Natural killer cell (primary cell): ENCODE measurements around the gene BHLHE40. TPM values are rescaled to one million over a fixed set of nuclear protein-coding genes. Genes with fewer than 3 reads are reported as not detected.

Experiments used
- ATAC-seq, 3 donors: fragments of 150-1000 bp in 2 of 3; fragments of 200-7000 bp in 1 of 3; cut with Tn5 transposase; 1 replicate in 1 of 3; 2 replicates in 2 of 3; pipeline ENCODE4 v1.10.0; 2021; ENCODE audit warnings: mild to moderate bottlenecking in 2 of 3, moderate library complexity in 2 of 3
- DNase-seq, 2 donors: peaks; one replicate each; pipeline versions ENCODE4 v3.0.0 to v3.0.0-alpha.2; 2013 to 2021; ENCODE audit warnings: mixed read lengths in 1 of 2
- H3K27ac ChIP-seq: one replicate; pipeline ENCODE4 v1.5.1; 2013; ENCODE audit warnings: mild to moderate bottlenecking, low read length
- H3K27me3 ChIP-seq: one replicate; pipeline ENCODE4 v1.6.1; 2013; ENCODE audit warnings: low read length; ENCODE audit not compliant: control insufficient read depth, insufficient read depth
- H3K36me3 ChIP-seq: one replicate; pipeline ENCODE4 v1.6.1; 2013; ENCODE audit warnings: low read length; ENCODE audit not compliant: control insufficient read depth, insufficient read depth
- H3K4me1 ChIP-seq: one replicate; pipeline ENCODE4 v1.6.1; 2013; ENCODE audit warnings: low read length; ENCODE audit not compliant: control insufficient read depth, insufficient read depth
- H3K4me3 ChIP-seq: one replicate; pipeline ENCODE4 v1.5.1; 2013; ENCODE audit warnings: low read length
- H3K9me3 ChIP-seq: one replicate; pipeline ENCODE4 v1.6.1; 2013; ENCODE audit warnings: low read length; ENCODE audit not compliant: control insufficient read depth, insufficient read depth
- H3K27ac Mint-ChIP-seq, 2 donors: one replicate each; pipeline ENCODE4 v1.8.0; 2022; ENCODE audit warnings: mild to moderate bottlenecking in 2 of 2, mixed read lengths in 2 of 2, moderate library complexity in 1 of 2
- H3K27me3 Mint-ChIP-seq, 2 donors: one replicate each; pipeline ENCODE4 v1.8.0; 2022; ENCODE audit warnings: low read depth in 2 of 2, mixed read lengths in 2 of 2
- H3K36me3 Mint-ChIP-seq: one replicate; pipeline ENCODE4 v1.8.0; 2022; ENCODE audit warnings: mixed read lengths
- H3K4me1 Mint-ChIP-seq, 2 donors: one replicate each; pipeline ENCODE4 v1.8.0; 2022; ENCODE audit warnings: mixed read lengths in 2 of 2
- H3K4me3 Mint-ChIP-seq: one replicate; pipeline ENCODE4 v1.8.0; 2022; ENCODE audit warnings: mild to moderate bottlenecking, moderate library complexity, mixed read lengths
- H3K9me3 Mint-ChIP-seq, 2 donors: one replicate each; pipeline ENCODE4 v1.8.0; 2022; ENCODE audit warnings: mixed read lengths in 2 of 2
- CTCF ChIP-seq: fragments of 200-600 bp; IDR thresholded peaks from one replicate; pipeline ENCODE4 v1.8.0; 2022; ENCODE audit warnings: antibody characterized with exemption
- WGBS: methylation state at CpG from one replicate; pipeline ENCODE4 v1.1.7; 2013; ENCODE audit warnings: missing lambda C conversion rate; ENCODE audit not compliant: insufficient coverage; 5-methylcytosine and 5-hydroxymethylcytosine counted together
- intact Hi-C: fragments of 100-400 bp; cut with micrococcal nuclease; formaldehyde crosslinking; loops from one replicate; pipeline ENCODE4 v1.14.2; 2022
- total RNA-seq, 4 donors: library from RNA; stranded (reverse); fragments of 120-200 nt in 1 of 4; gene quantifications; one replicate each; pipeline versions ENCODE4 v1.2.3 to v1.2.4, GENCODE V29; 2013 to 2022

BHLHE40 gene
- total RNA-seq, 3 donors from 2014 or later (not counting 1 experiment from before 2014, with no cell fraction given) = 512 to 725 (median 719) TPM

GRCh38 chr3:4997946-4998345 is 18.7 kb downstream of the BHLHE40 start:
- H3K27me3 Mint-ChIP-seq = no peaks in the 10 kb centered on the region
- H3K4me3 ChIP-seq = no peak overlapping the region
- 96% methylated on average over 2 of the region's 7 CpGs for WGBS
- H3K4me1 ChIP-seq = peaks cover 29% of the 10 kb centered on the region
- H3K9me3 ChIP-seq = no peaks in the 10 kb centered on the region
- H3K27ac Mint-ChIP-seq = no peak overlapping the region
- H3K27me3 ChIP-seq = no peaks in the 10 kb centered on the region
- no peak overlapping the region for H3K27ac ChIP-seq
- H3K4me1 Mint-ChIP-seq = peaks cover 20 to 23% of the 10 kb centered on the region in 2 donors
- no peaks in the 10 kb centered on the region for H3K9me3 Mint-ChIP-seq
- DNase-seq = no peak
- no peaks in the 10 kb centered on the region for H3K36me3 ChIP-seq
- ATAC-seq = no peak
- intact Hi-C loops = no loop called here
- no peaks in the 10 kb centered on the region for H3K36me3 Mint-ChIP-seq
- TF ChIP-seq CTCF = no peak
- no peak overlapping the region for H3K4me3 Mint-ChIP-seq

- Histone ChIP-seq H3K36me3 (no peaks in the 10 kb centered on the region), H3K4me1 (peaks cover 33% of the 10 kb centered on the region), H3K4me3 (no peak overlapping the region), H3K9me3 (no peaks in the 10 kb centered on the region), H3K27ac (peak overlapping the region; percentile 14), H3K27me3 (no peaks in the 10 kb centered on the region)
- no peak overlapping the region for H3K4me3 Mint-ChIP-seq
- DNase-seq = no peak
- H3K27me3 Mint-ChIP-seq = no peaks in the 10 kb centered on the region
- H3K36me3 Mint-ChIP-seq = no peaks in the 10 kb centered on the region
- TF ChIP-seq CTCF = no peak
- H3K4me1 Mint-ChIP-seq = peaks cover 23 to 25% of the 10 kb centered on the region in 2 donors
- WGBS = 34% methylated on average over 6 of the region's 6 CpGs
- no peak for ATAC-seq
- peak overlapping the region in 1 of 2 donors; percentile 34 for H3K27ac Mint-ChIP-seq
- intact Hi-C loops = no loop called here
- no peaks in the 10 kb centered on the region for H3K9me3 Mint-ChIP-seq
Observed at GRCh38 chr3:4999531-5000184, 20.4 kb downstream of the BHLHE40 start.

GRCh38 chr3:5001135-5001534 is 21.9 kb downstream of the BHLHE40 start:
- 96% methylated on average over 4 of the region's 4 CpGs for WGBS
- no peaks in the 10 kb centered on the region for H3K36me3 ChIP-seq
- H3K27ac Mint-ChIP-seq = peak overlapping the region; percentile 83 to 87
- H3K9me3 ChIP-seq = no peaks in the 10 kb centered on the region
- ATAC-seq (no peak), DNase-seq (no peak)
- no peak for TF ChIP-seq CTCF
- H3K4me3 Mint-ChIP-seq = no peak overlapping the region
- H3K27me3 Mint-ChIP-seq = no peaks in the 10 kb centered on the region
- no peaks in the 10 kb centered on the region for H3K9me3 Mint-ChIP-seq
- no peak overlapping the region for H3K27ac ChIP-seq
- intact Hi-C loops = no loop called here
- peaks cover 43% of the 10 kb centered on the region for H3K4me1 ChIP-seq
- no peak overlapping the region for H3K4me3 ChIP-seq
- peaks cover 29 to 31% of the 10 kb centered on the region in 2 donors for H3K4me1 Mint-ChIP-seq
- H3K36me3 Mint-ChIP-seq = no peaks in the 10 kb centered on the region
- H3K27me3 ChIP-seq = no peaks in the 10 kb centered on the region

- Histone ChIP-seq H3K27me3 (no peaks in the 10 kb centered on the region), H3K4me1 (peaks cover 50% of the 10 kb centered on the region), H3K9me3 (no peaks in the 10 kb centered on the region), H3K27ac (peak overlapping the region; percentile 26), H3K4me3 (no peak overlapping the region), H3K36me3 (no peaks in the 10 kb centered on the region)
- no peak for TF ChIP-seq CTCF
- WGBS = no CpG with 5 or more reads among the region's 1 CpG
- no peaks in the 10 kb centered on the region for H3K9me3 Mint-ChIP-seq
- ATAC-seq (no peak), DNase-seq (no peak)
- intact Hi-C loops = loop anchor here (1.0 to 2.0 kb wide), 4 partner anchors 15 to 37 kb away; no protein-coding TSS in a partner anchor
- H3K4me3 Mint-ChIP-seq = peak overlapping the region; percentile 21
- peaks cover 32 to 35% of the 10 kb centered on the region in 2 donors for H3K4me1 Mint-ChIP-seq
- H3K36me3 Mint-ChIP-seq = no peaks in the 10 kb centered on the region
- no peaks in the 10 kb centered on the region for H3K27me3 Mint-ChIP-seq
- peak overlapping the region; percentile 83 to 87 for H3K27ac Mint-ChIP-seq
Observed at GRCh38 chr3:5001805-5002173, 22.6 kb downstream of the BHLHE40 start.
